HuH-7.5 (cell line): ENCODE data around the gene OBSCN.

Source experiments
- DNase-seq: peaks from one replicate; pipeline ENCODE4 v3.0.0; 2011; ENCODE audit warnings: low spot score

The OBSCN gene

DNA sequence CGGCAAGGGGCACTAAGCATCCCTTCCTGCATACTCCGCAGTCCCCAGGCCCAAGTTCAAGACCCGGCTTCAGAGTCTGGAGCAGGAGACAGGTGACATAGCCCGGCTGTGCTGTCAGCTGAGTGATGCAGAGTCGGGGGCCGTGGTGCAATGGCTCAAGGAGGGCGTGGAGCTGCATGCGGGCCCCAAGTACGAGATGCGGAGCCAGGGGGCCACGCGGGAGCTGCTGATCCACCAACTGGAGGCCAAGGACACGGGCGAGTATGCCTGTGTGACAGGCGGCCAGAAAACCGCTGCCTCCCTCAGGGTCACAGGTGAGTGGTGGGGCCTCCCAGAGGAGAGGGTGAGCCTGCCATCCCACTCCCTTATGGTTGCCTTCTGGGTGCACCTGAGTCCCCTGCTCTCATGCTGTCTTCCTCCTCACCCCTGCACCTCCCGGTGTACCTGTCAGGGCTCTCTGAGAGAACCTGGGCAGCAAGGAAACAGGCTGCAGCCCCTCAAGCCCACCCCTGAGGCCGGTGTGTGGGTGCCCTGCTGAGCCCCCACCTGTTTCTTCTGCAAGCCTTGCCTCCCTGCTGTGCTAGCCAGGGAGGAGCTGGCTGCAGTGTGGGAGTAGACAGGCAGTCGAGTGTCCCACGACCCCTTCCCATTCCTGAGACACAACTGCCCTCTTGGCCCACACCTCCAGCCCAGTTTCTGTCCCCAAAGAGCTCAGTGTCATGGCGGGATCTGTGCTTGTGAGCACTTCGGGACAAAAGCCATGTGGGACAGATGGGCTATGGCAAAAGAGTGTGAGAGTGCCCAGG lies 99.6 kb downstream of the OBSCN start:
- no peak for DNase-seq

GRCh38 chr1:228308085-228308601 lies 100.3 kb downstream of the OBSCN start:
- no peak for DNase-seq

GRCh38 chr1:228308628-228309325 lies 100.9 kb downstream of the OBSCN start:
- DNase-seq = peak; percentile 50

DNA sequence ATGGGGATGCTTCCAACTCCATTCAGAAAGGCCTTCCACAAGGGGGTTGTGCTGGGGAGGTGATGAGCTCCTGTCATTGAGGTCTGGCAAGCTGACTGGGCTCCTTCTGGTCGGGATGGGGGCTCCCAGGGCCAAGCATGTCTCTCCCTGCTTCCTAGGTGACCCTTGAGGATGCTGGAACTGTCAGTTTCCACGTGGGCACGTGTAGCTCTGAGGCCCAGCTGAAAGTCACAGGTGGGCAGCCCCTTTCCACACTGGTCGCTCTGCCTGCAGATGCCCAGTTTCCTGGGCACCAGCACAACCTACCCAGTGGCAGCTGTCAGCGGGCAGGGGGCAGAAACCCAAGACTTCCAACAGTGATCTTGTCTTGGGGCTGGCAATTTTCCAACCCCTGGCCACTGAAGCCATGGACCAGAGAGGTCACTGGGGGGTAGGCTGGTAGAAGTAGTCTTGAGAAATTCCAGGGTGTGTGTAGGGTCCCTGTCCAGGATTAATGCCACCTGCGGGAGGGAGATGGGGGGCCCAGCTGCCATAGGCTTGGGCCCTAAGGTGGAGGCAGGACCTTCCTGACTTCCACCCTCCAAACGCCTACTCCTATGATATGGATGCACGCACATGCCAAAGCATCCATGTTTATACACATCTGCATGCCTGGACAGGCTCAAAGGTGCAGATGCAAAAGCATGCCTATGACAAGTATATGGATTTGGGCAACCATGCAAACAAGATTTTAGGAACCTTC lies 101.7 kb downstream of the OBSCN start:
- DNase-seq = no peak

GRCh38 chr1:228310162-228310792 lies 102.4 kb downstream of the OBSCN start:
- DNase-seq = no peak

DNA sequence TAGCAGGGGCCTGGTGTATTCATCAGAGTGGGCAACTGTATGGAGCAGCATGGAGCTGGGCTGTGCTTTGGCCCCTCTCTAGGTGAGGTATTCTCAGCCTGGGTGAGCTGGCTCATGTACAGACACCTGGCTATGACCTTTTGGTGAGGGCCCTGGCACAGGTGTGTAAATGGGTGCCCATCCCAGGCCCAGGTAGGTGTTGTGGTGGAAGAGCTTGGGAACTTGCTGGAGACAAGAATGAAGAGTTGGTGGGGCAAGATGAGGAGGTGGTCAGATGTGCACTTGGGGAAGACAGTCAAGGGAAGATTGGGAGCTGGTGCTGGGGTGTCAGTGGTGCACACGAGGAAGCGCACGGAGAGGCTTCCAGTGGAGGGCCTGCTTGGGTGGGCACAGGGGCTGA lies 103.2 kb downstream of the OBSCN start:
- DNase-seq = no peak

DNA sequence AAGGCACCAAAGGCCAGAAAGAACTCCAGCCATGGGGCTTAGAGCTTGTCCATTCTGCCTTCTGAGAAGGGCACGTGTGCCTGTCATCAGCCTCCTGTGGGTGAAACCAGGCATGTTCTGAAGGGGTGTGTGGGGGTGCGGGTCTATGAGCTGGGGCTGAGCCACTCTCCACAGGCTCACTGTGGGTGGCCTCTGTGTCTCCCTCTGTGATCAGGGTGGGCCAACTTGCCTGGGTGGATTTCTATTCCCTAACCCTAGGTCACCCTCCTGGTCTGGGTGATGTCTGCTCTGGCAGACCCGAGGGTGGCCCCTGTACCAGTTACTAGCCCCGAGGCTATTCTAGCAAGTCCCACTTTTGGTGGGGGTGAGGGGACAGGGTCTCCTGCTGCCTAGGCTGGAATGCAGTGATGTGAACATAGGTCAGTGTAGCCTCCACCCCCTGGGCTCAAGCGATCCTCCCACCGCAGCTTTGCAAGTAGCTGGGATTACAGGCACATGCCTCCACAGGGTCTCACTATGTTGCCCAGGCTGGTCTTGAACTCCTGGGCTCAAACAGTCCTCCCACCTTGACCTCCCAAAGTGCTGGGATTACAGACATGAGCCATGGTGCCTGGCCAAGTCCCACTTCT lies 104.4 kb downstream of the OBSCN start:
- no peak for DNase-seq

GRCh38 chr1:228313536-228314277 lies 105.9 kb downstream of the OBSCN start:
- DNase-seq = no peak

GRCh38 chr1:228314315-228314657 lies 106.4 kb downstream of the OBSCN start:
- no peak for DNase-seq

GRCh38 chr1:228314658-228315483 lies 107.0 kb downstream of the OBSCN start:
- DNase-seq = no peak

GRCh38 chr1:228315484-228315944 lies 107.7 kb downstream of the OBSCN start:
- DNase-seq = no peak

- no peak for DNase-seq
Observed at GRCh38 chr1:228315945-228316588, 108.2 kb downstream of the OBSCN start.

- DNase-seq = no peak
Observed at GRCh38 chr1:228316589-228317387, 108.9 kb downstream of the OBSCN start.

- no peak for DNase-seq
Observed at GRCh38 chr1:228317411-228317828, 109.6 kb downstream of the OBSCN start.

- DNase-seq = no peak
Observed at GRCh38 chr1:228317891-228318810, 110.3 kb downstream of the OBSCN start.

DNA sequence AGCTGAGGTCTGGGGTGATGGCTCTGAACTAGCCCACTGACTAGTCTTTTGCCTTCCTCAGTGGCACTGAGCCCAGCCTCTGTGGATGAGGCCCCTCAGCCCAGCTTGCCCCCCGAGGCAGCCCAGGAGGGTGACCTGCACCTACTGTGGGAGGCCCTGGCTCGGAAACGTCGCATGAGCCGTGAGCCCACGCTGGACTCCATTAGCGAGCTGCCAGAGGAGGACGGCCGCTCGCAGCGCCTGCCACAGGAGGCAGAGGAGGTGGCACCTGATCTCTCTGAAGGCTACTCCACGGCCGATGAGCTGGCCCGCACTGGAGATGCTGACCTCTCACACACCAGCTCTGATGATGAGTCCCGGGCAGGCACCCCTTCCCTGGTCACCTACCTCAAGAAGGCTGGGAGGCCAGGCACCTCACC lies 111.0 kb downstream of the OBSCN start:
- no peak for DNase-seq

- DNase-seq = no peak
Observed at GRCh38 chr1:228319352-228320088, 111.7 kb downstream of the OBSCN start.
